Activated CD4-positive, alpha-beta T cell treated with anti-CD3 and anti-CD28 coated beads, Interleukin-2, amount 10 ng/mL, durations not matched to agents 24 days and 14 days (primary cell): ENCODE results near the gene PATE4. TPM values are rescaled to one million over a fixed set of nuclear protein-coding genes. Genes with fewer than 3 reads are reported as not detected.

Experiments used
- DNase-seq: peaks from one replicate; pipeline ENCODE4 v3.0.0; 2022
- H3K27ac Mint-ChIP-seq: one replicate; pipeline ENCODE4 v1.8.0; 2022; ENCODE audit warnings: mild to moderate bottlenecking, mixed read lengths
- H3K27me3 Mint-ChIP-seq: one replicate; pipeline ENCODE4 v1.8.0; 2022; ENCODE audit warnings: mixed read lengths
- H3K36me3 Mint-ChIP-seq: one replicate; pipeline ENCODE4 v1.8.0; 2022; ENCODE audit warnings: low read depth, mild to moderate bottlenecking, mixed read lengths
- H3K4me1 Mint-ChIP-seq: one replicate; pipeline ENCODE4 v1.8.0; 2021; ENCODE audit warnings: mixed read lengths
- H3K4me3 Mint-ChIP-seq: one replicate; pipeline ENCODE4 v1.8.0; 2022; ENCODE audit warnings: mild to moderate bottlenecking, moderate library complexity, mixed read lengths
- H3K9me3 Mint-ChIP-seq: one replicate; pipeline ENCODE4 v1.8.0; 2021; ENCODE audit warnings: mixed read lengths
- intact Hi-C: fragments of 100-400 bp; cut with micrococcal nuclease; formaldehyde crosslinking; loops from one replicate; pipeline ENCODE4 v1.15.1; 2023
- total RNA-seq: library from RNA; stranded (reverse); gene quantifications from 2 replicates; pipeline ENCODE4 v1.2.3, GENCODE V29; 2022

The PATE4 gene
- total RNA-seq, 1 donor from 2014 or later: not detected

GRCh38 chr11:125871391-125872137 lies 38.4 kb downstream of the PATE4 start:
- intact Hi-C loops: loop anchor here (5.0 kb wide), 2 partner anchors 149 to 449 kb away; no protein-coding TSS in a partner anchor
- Mint-ChIP-seq H3K9me3 (no peaks in the 10 kb centered on the region), H3K27ac (no peak overlapping the region), H3K36me3 (no peaks in the 10 kb centered on the region), H3K27me3 (peaks cover 21% of the 10 kb centered on the region), H3K4me1 (no peaks in the 10 kb centered on the region), H3K4me3 (no peak overlapping the region)
- peak; percentile 78 for DNase-seq

GRCh38 chr11:125872138-125872491 lies 39.0 kb downstream of the PATE4 start:
- Mint-ChIP-seq H3K4me1 (no peaks in the 10 kb centered on the region), H3K27ac (no peak overlapping the region), H3K9me3 (no peaks in the 10 kb centered on the region), H3K36me3 (no peaks in the 10 kb centered on the region), H3K27me3 (peaks cover 21% of the 10 kb centered on the region), H3K4me3 (no peak overlapping the region)
- intact Hi-C loops: loop anchor here (5.0 kb wide), 2 partner anchors 150 to 450 kb away; no protein-coding TSS in a partner anchor
- no peak for DNase-seq

GRCh38 chr11:125873881-125874555 lies 40.9 kb downstream of the PATE4 start:
- peaks cover 27% of the 10 kb centered on the region for H3K27me3 Mint-ChIP-seq
- H3K27ac Mint-ChIP-seq: no peak overlapping the region
- no peak for DNase-seq
- H3K9me3 Mint-ChIP-seq: no peaks in the 10 kb centered on the region
- H3K36me3 Mint-ChIP-seq: no peaks in the 10 kb centered on the region
- H3K4me1 Mint-ChIP-seq: no peaks in the 10 kb centered on the region
- intact Hi-C loops: loop anchor here (2.0 to 5.0 kb wide), 3 partner anchors 152 to 452 kb away; no protein-coding TSS in a partner anchor
- H3K4me3 Mint-ChIP-seq: no peak overlapping the region

- peaks cover 26% of the 10 kb centered on the region for H3K27me3 Mint-ChIP-seq
- no peaks in the 10 kb centered on the region for H3K4me1 Mint-ChIP-seq
- DNase-seq: peak; percentile 85
- H3K27ac Mint-ChIP-seq: no peak overlapping the region
- H3K9me3 Mint-ChIP-seq: no peaks in the 10 kb centered on the region
- H3K36me3 Mint-ChIP-seq: no peaks in the 10 kb centered on the region
- no peak overlapping the region for H3K4me3 Mint-ChIP-seq
- intact Hi-C loops: loop anchor here (2.0 to 5.0 kb wide), 3 partner anchors 152 to 452 kb away; no protein-coding TSS in a partner anchor
These were observed 41.5 kb downstream of the PATE4 start for GRCh38 chr11:125874556-125875124.

- no peaks in the 10 kb centered on the region for H3K9me3 Mint-ChIP-seq
- intact Hi-C loops: loop anchor here (10.0 kb wide), 1 partner anchor 926 kb away; the partner anchor contains the start of gene CCDC15
- peaks cover 27% of the 10 kb centered on the region for H3K27me3 Mint-ChIP-seq
- H3K4me1 Mint-ChIP-seq: peaks cover 4% of the 10 kb centered on the region
- H3K36me3 Mint-ChIP-seq: no peaks in the 10 kb centered on the region
- no peak for DNase-seq
- H3K4me3 Mint-ChIP-seq: no peak overlapping the region
- no peak overlapping the region for H3K27ac Mint-ChIP-seq
These were observed 48.2 kb downstream of the PATE4 start for GRCh38 chr11:125881291-125881690.

GRCh38 chr11:125883375-125883774 lies 50.3 kb downstream of the PATE4 start:
- no peak for DNase-seq
- H3K4me3 Mint-ChIP-seq: no peak overlapping the region

GRCh38 chr11:125886997-125887372 lies 53.9 kb downstream of the PATE4 start:
- H3K36me3 Mint-ChIP-seq: peaks cover 6% of the 10 kb centered on the region
- H3K9me3 Mint-ChIP-seq: no peaks in the 10 kb centered on the region
- peaks cover 32% of the 10 kb centered on the region for H3K4me1 Mint-ChIP-seq
- intact Hi-C loops: loop anchor here (1.0 to 10.0 kb wide), 8 partner anchors 16 to 932 kb away; partner anchors contain the start of genes CCDC15, EI24, FAM118B and PUS3
- peak overlapping the region; percentile 89 for H3K4me3 Mint-ChIP-seq
- peak; percentile 87 for DNase-seq
- H3K27ac Mint-ChIP-seq: peak overlapping the region; percentile 97
- H3K27me3 Mint-ChIP-seq: peaks cover 4% of the 10 kb centered on the region

More at GRCh38 chr11:125883375-125883774, 50.3 kb downstream of the PATE4 start:
- Mint-ChIP-seq H3K9me3 (no peaks in the 10 kb centered on the region), H3K27ac (no peak overlapping the region), H3K27me3 (peaks cover 27% of the 10 kb centered on the region), H3K4me1 (peaks cover 19% of the 10 kb centered on the region), H3K36me3 (peaks cover 3% of the 10 kb centered on the region)
- intact Hi-C loops: loop anchor here (10.0 kb wide), 1 partner anchor 929 kb away; the partner anchor contains the start of gene CCDC15

- H3K36me3 Mint-ChIP-seq: peaks cover 9% of the 10 kb centered on the region
- H3K4me1 Mint-ChIP-seq: peaks cover 34% of the 10 kb centered on the region
- peak within 1 kb of the TSS; percentile 97 for H3K27ac Mint-ChIP-seq
- intact Hi-C loops: loop anchor here (1.0 to 10.0 kb wide), 9 partner anchors 16 to 933 kb away; partner anchors contain the start of genes CCDC15, EI24, FAM118B and FOXRED1
- H3K9me3 Mint-ChIP-seq: no peaks in the 10 kb centered on the region
- peaks cover 4% of the 10 kb centered on the region for H3K27me3 Mint-ChIP-seq
- H3K4me3 Mint-ChIP-seq: peak within 1 kb of the TSS; percentile 89
- peak; percentile 100 for DNase-seq
These were observed 54.5 kb downstream of the PATE4 start, which contains the start of gene HYLS1 for GRCh38 chr11:125887373-125888324. Gene HYLS1, plus strand, starts transcription at chr11:125887668. Its CDS starts 11,701 bp downstream, at chr11:125899369.

Other genes with a start within 250 kb of the PATE4 start
- 167 and 183 TPM in 2 replicates for gene STT3A, start 240.5 kb upstream of the PATE4 start, total RNA-seq
- 125 and 131 TPM in 2 replicates for gene CHEK1, start 208.2 kb upstream of the PATE4 start, total RNA-seq
- gene ACRV1, start 152.5 kb upstream of the PATE4 start, total RNA-seq: not detected in 2 replicates
- gene PATE1, start 87.0 kb upstream of the PATE4 start, total RNA-seq: not detected in 2 replicates
- gene PATE2, start 54.5 kb upstream of the PATE4 start, total RNA-seq: not detected in 2 replicates
- not detected in 2 replicates for gene PATE3, start 45.2 kb upstream of the PATE4 start, total RNA-seq
- gene HYLS1, start 54.4 kb downstream of the PATE4 start, total RNA-seq: 6.7 and 7.6 TPM in 2 replicates
- 18.0 and 19.2 TPM in 2 replicates for gene PUS3, start 69.9 kb downstream of the PATE4 start, total RNA-seq
- gene DDX25, start 71.2 kb downstream of the PATE4 start, total RNA-seq: 0.19 TPM in 1 of 2 replicates, not detected in the other
- not detected in 2 replicates for gene VSIG10L2, start 112.7 kb downstream of the PATE4 start, total RNA-seq
- gene CDON, start 229.6 kb downstream of the PATE4 start, total RNA-seq: 1.9 TPM in 2 replicates